WI38 (cell line): ENCODE measurements around the gene SHH.

Source experiments
- H3K4me3 ChIP-seq: 2 replicates; pipeline ENCODE4 v1.5.1; 2011; ENCODE audit warnings: low read depth, mild to moderate bottlenecking, control low read depth, low read length
- TF ChIP-seq, protein P1 (sequence below): IDR thresholded peaks from 2 replicates; pipeline ENCODE4 v1.5.1; 2012; ENCODE audit warnings: low read depth, mild to moderate bottlenecking, control low read depth, low read length

Gene SHH

DNA sequence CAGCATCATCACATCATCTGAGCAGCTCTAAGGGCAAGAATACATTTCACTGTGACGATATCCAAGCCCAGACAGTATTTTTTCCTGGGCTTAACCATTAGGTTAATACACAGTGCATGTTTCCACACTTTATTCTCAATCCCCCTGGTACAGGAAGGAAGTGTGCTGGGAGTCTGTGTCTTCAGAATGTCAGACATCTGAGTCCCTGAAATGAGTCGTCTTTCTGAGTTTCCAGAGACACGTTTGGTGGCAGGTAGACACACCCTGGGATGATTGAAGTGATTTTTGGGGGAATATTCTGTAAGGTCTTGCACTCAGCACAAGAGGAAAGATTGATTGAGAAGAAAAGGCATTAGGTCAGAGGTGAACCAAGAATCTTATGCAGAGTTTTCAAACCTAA, 13.1 kb upstream of the SHH start:
- TF ChIP-seq, protein P1, sequence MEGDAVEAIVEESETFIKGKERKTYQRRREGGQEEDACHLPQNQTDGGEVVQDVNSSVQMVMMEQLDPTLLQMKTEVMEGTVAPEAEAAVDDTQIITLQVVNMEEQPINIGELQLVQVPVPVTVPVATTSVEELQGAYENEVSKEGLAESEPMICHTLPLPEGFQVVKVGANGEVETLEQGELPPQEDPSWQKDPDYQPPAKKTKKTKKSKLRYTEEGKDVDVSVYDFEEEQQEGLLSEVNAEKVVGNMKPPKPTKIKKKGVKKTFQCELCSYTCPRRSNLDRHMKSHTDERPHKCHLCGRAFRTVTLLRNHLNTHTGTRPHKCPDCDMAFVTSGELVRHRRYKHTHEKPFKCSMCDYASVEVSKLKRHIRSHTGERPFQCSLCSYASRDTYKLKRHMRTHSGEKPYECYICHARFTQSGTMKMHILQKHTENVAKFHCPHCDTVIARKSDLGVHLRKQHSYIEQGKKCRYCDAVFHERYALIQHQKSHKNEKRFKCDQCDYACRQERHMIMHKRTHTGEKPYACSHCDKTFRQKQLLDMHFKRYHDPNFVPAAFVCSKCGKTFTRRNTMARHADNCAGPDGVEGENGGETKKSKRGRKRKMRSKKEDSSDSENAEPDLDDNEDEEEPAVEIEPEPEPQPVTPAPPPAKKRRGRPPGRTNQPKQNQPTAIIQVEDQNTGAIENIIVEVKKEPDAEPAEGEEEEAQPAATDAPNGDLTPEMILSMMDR = no peak
- H3K4me3 ChIP-seq = no peak overlapping the region

DNA sequence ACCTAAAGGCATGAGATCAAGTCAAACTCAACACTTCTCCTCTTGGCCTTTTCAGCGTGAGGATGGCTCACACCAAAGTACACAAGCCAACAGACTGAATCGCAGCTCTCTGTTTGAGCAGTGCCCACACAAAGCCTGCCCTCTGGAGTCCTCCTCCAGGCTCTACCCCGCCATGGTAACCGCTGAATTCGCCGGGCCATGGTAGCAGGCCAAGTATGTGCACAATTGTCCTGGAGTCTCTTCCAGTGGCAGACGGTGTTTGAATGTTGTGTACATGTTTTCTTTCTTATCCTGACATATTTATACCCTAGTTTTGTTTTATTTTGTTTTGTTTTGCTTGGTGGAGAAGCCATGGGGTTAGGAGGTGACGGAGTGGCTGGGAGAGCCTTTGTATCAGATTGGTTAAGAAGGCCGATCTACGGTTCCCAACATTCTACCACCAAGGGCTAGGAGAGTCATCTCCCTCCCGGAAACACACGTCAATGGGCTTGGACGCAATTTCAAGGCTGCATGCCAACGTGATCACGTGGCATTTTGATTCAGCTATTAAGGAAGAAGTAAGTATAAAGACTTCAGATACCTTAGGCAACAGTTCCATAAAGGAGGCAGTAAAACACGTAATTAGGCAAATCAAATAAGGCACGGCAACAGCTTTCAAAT, 12.1 kb upstream of the SHH start:
- TF ChIP-seq, protein P1 = no peak
- no peak overlapping the region for H3K4me3 ChIP-seq

DNA sequence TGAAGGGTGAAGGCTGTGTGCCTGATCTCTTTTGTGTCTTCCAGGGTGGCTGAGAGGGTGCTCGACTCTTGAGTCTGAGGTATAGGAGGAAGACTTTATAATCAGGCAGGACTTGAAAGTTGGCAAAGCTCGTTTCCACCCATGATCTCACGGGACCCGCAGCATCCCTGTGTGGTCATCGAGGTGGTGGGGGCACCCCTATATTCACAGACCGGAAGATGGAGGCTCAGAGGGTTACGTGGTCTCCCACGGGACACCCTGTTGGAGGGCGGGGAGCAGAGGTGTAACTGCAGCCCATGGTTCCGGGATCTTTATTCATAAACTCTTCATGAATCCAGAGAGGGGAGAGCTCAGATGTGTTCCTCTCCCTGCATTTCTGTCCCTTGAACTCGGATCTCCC, 9.6 kb upstream of the SHH start:
- H3K4me3 ChIP-seq = no peak overlapping the region
- TF ChIP-seq, protein P1 = no peak

DNA sequence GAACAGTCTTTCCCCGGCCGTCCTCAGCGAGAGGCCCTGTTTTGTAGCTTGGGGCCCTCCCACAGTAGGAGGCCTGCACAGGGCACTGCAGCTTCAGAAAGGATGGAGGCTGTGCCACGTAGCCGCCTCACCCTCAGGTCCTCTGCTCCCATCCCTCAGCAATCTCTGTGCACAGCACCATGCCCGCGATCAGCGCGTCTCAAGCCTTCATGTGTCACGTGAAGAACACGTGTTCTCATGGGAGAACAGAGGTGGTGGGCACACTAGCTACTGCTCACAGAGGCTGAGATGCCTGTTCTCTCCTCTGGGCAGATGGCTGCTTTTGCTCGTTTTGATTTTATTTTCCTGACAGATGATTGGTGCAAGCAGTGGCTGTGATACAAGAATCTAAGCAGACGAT, 8.5 kb upstream of the SHH start:
- H3K4me3 ChIP-seq = no peak overlapping the region
- TF ChIP-seq, protein P1 = no peak

DNA sequence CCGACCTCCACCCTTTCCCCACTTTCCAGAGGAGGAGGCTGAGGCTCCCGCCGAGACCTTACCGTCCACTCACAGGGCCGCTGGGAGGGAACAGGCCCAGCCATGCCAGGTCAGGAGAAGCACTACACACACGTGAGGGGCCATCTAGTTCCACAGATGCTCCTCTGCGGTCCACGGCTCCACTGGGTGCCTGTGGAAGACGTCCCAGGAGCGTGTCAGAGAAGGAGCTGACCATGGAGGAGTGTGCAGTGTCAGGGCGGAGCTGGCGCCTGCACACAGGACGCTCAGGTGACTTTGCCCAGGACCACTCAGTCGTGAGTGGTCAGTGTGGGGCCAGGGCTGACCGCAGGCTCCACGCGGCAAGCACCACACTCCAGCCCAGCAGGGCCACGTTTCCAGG, 8.0 kb upstream of the SHH start:
- TF ChIP-seq, protein P1 = no peak
- H3K4me3 ChIP-seq = no peak overlapping the region

DNA sequence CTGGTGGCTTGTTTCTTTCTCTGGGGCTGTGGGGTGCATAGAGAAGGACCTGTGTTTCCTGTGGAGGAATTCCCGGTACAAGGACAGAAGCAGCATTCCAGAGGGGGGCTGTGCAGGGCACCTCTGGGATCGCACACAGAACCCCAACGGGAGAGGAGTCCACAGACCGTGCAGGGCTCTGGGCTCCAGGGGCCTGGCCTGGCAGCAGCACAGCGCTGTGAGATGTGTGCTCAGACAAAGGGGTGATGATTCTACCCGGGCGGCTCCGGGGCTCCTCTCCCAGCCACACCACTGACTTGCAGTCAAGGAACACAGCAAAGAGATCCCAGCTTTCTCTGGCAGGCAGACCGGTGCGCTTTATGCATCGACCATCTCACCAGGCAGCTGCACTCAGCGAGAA, 6.9 kb upstream of the SHH start:
- TF ChIP-seq, protein P1 = no peak
- no peak overlapping the region for H3K4me3 ChIP-seq

DNA sequence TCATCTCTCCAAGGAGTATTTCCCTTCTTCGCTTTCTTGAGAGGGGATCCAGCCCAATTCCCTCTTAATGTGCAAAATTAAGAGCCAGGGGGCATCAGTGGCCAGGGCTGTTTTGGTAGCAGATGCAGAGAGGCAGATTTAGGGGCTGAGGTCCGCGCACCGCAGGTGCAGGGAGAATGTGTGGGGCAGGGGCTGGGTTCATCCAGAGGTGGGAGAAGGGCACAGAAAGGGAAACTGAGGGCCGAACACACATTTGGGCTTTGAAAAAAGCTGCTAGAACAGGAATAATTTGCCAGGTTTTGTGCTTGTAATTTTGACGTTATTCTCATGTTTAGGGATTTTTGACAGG, 6.5 kb upstream of the SHH start:
- TF ChIP-seq, protein P1 = no peak
- H3K4me3 ChIP-seq = no peak overlapping the region
